Islet of Langerhans (tissue), 1 donor: ENCODE data around the gene TMEM229A.
"Not testable (repeated sequence)": the region's sequence is repeated elsewhere in the genome, so short reads cannot be mapped to it uniquely, and the experiment has no call there.

Experiments used
- FAIRE-seq: peaks from one replicate; lab custom pipeline; 2011; peaks lifted over from hg19 to GRCh38; lab: Jason Lieb, UNC

The TMEM229A gene

GRCh38 chr7:124032369-124033094, at the start of gene TMEM229A:
TMEM229A (minus strand) TSS chr7:124033067; CDS start chr7:124033003, 64 bp downstream.
- FAIRE-seq: no peak

GRCh38 chr7:124082234-124082633, 49.4 kb upstream of the TMEM229A start:
- not testable (repeated sequence) for FAIRE-seq

DNA sequence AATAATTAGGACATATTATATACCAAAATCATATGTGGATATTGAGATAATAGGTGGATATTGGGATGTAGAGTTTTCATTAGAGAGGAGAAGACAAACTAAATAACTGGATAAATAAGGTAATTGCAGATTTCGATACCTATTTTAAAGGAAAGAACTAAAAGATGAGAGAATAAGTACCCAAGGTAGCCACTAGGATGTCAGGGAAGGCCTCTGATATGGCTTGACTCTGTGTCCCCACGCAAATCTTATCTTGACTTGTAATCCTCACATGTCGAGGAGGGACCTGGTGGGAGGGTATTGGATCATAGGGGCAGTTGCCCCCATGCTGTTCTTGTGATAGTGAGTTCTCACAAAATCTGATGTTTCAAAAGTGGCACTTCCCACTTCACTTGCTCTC, 44.7 kb upstream of the TMEM229A start:
- FAIRE-seq: no peak

DNA sequence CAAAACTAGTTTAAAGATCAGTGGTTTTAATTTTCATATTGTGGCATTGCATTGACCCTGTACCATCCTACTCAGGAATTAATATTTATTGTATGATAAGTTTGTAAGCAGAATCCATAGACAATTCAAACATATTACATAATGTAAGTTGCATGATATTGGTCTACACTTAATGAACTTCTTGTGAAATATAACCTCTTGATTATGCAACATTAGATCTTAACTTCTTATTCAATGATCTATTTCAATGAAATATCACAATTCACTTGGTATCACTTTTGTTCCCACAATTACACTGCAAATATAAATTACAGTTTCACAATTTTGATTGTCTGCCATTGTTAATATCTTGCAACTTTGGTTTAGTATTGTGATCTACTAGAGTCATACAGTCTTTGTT, 44.0 kb upstream of the TMEM229A start:
- no peak for FAIRE-seq

- FAIRE-seq: no peak
Measured at GRCh38 chr7:124074007-124074406, 41.1 kb upstream of the TMEM229A start.

DNA sequence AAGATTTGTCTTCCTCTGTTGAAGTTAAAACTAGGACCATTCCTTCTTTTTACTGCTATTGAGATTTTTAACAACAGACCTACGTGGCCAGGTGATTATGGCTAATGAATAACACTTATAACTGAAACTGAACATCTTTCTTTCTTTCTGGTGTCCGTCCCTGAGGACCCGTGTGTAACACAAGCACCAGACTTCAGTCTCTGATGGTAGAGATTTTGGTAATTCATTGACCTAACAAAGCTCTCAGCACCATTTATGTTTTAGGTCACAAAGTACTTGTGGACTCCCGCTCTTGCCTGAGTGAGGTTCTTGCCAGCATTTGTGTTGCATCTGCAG, 40.4 kb upstream of the TMEM229A start:
- no peak for FAIRE-seq

DNA sequence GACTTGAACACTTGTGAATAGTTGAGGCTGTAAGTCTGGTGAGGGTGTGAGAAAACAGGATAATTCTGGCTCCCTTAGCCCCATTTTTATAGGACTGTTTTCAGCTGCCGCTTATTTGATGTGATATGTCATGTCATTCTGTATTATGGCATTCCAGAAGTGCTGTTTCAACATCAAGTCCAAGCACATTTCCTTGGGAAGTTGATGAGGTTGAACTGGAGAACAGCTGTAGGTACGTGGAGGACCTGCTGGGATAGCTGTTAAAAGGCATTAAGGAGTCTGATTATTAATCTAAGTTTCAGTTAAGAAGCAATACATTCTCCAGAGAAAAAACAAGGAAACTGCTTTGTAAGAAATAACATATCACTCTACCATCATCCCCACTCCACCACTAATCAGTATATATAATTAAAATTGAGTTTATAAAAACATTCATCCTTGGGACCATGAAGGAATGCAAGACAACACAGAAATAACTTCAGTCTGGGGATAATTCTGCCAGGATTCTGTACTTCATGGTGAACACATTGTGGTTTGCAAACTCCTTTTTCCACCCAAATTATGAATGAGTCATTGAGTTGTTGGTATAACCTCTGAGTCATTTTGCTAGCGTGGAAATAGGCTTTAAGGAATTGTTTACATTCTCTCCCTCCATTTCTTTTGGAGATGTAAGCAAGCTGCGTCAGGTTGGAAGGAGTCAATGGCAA, 39.9 kb upstream of the TMEM229A start:
- no peak for FAIRE-seq

GRCh38 chr7:124071843-124072242, 39.0 kb upstream of the TMEM229A start:
- no peak for FAIRE-seq

DNA sequence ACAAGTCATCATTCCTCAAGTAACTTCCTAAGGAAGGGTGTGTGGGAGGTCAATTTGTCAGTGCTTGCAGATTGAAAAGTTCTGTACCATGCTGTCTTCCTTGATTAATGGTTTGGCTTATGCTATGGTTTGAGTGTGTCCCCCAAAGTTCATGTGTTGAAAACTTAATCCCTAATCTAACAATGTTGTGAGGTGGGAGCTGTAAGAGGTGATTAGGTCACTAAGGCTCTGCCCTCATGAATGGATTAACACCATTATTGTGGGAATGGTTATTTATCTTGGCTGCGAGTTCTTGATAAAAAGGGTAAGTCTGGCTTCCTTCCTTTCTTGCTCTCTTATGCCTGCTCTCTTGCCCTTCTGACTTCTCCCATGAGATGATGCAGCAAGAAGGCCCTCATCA, 29.3 kb upstream of the TMEM229A start:
- no peak for FAIRE-seq

DNA sequence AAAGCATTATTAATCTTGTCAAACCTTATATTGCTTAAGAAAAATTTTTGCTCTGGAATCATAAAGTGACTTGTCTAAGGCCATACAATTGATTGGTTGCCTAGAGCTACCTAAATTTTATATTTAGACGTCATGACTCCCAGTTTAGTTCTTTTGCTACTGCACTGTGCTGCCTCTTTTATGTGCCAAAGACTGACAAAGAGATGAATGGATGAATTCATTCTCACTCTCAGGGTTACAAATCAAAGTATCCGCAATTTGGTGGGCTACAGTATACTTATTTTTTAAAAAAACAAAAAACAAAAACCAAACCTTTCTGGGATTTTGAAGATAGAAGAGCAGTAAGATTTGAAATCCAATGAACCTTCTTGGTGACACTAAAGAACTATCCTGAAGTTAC, 27.7 kb upstream of the TMEM229A start:
- FAIRE-seq: no peak

- no peak for FAIRE-seq
Measured at GRCh38 chr7:124059375-124059774, 26.5 kb upstream of the TMEM229A start.

DNA sequence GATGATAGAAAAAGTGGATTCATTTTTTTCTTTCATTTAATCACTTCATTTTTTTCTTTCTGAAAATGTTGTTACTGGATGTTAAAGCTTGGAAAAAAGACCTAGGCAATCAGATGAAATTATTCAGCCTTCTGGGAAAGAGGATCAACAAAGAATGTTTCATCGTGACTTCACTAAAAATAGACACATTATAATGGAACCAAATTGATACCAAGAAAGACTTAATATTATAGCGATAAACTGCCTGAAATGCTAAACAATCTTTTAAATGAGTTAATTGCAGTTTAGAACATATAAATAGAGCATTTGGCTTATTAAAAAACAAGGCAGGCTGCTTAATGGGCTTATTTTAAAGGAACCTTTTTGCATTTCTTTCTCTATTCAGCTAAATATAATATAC, 25.6 kb upstream of the TMEM229A start:
- no peak for FAIRE-seq

DNA sequence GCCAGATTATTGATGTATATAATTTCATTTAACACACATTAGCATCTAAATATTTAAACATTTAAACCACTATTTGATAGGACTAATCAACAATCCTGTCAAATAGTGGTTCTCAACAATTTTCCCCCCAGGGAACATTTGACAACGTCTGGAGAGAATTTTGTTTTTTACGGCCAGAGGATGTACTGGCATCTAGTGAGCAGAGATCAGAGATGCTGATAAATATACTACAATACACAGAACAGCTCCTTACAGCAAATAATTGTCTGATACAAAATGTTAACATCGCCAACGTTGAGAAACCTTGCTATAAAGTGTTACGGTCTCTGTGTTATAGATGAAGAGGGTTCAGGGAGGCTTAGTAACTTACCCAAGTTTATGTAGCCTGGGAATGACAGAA, 25.0 kb upstream of the TMEM229A start:
- FAIRE-seq: no peak

DNA sequence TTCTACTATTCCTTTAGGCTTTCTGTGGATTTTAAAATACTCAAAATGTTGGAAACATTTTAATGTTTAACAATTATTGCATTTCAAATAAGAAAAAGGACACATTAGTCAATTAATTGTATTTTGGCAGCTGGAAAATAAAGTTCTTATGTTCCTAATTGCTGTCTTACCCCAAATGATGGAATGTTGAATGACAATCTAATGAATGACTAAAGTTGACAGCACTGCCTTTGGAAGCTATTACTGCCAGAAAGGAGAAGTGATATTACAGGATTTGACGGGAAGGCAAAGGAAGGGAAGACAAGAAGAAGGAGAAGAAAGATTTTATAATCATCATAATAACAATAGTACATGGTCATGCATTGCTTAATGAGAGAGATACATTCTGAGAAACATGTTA, 23.4 kb upstream of the TMEM229A start:
- FAIRE-seq: no peak

DNA sequence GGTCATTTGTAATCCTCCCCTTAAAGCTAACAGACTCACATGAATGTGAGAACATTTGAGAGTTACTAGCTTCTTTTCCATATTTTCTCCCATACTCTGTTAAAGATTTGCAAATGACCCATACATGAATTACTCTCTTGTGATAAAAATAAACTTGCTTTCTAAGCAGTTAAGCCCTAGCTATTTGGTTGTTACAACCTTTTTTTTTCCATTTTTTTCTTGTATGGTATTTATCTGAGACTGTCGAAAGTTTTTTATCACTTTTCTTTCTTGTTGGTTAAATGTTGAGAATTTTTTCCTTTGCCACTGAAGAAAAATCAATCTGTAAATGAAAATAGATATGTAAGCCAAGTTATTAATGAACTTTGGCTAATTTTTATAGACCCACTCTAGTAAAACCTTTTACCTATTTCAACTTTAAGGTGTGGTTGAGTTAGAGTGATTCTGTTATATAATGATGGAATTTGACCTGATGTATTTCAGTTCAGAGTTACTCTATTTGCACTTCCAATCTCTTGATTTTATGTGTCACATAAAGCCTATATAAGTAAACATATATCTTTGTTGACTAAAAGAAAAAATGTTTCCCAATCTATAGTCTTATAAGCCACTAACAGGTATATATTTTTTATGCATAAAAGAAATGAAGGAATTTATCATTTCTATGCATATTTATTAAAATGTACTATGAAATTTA, 19.0 kb upstream of the TMEM229A start:
- no peak for FAIRE-seq

DNA sequence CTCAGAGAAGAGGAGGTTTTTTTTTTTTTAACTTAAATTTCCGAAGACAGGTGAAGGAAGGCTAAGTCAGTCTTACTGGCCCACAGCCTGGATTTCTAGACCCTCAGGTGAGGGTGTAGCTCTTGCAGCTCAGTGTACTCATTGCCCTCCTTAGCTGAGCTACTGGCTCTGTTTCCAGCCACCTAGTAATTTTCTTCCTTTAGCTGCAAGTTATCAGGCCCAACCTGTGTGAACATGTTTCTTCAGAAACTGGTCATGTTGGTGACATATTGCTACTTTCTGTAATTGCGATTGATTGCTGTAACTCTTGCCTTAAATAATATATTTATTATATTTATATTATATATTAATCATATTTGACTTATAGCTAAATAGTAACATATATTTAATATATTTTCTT, 10.0 kb upstream of the TMEM229A start:
- no peak for FAIRE-seq

DNA sequence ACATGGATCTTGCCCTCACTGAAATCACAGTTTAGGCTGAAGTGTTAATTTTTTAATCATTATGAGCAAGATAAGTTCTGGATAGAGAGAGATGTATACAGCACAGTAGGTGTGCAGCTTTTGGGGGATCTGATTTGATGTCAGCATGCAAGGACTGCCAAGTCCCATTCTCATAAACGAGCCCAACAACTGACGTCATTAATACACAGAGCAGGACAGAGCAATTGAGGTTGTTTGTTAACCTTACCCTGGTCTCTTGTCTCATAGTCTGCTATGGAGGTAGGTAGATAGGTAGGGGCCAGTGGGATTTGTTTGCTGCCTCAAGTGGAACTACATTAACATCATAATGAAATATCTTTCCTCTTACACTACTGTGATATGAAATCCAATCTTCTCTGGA, 8.6 kb upstream of the TMEM229A start:
- FAIRE-seq: no peak

DNA sequence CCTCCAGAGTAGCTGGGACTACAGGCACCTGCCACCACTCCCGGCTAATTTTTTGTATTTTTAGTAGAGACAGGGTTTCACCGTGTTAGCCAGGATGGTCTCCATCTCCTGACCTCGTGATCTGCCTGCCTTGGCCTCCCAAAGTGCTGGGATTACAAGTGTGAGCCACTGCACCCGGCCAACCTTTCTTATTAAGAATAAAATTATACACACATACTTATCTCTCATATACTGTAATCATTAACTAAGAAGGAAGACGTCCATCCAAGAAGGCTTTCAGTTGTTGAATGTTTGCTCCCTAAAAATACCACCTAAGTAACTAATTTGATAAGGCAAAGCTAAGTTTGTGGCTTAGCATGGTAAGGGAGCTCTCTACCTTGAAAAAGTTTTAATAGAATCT, 5.0 kb upstream of the TMEM229A start:
- not testable (repeated sequence) for FAIRE-seq

DNA sequence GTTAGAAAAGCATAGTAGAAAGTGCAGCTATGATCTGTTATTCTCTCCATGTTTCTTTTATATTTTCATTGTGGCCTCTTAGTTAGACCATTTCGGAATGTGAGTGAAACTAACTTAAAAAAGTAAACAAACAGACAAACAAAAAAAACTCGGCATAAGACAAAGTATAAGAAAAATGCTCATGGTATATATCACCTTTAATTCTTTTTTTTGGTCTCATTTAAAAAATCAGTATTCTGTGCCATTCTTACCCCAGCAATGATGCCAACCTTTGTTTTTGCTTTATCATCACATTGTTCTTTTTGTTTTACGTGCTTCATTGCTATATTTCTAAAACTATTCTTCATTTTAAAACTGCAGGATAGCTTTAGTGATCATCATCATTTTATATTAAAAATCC, 2.8 kb upstream of the TMEM229A start:
- FAIRE-seq: no peak

GRCh38 chr7:124034754-124035100, 1.9 kb upstream of the TMEM229A start:
- no peak for FAIRE-seq

DNA sequence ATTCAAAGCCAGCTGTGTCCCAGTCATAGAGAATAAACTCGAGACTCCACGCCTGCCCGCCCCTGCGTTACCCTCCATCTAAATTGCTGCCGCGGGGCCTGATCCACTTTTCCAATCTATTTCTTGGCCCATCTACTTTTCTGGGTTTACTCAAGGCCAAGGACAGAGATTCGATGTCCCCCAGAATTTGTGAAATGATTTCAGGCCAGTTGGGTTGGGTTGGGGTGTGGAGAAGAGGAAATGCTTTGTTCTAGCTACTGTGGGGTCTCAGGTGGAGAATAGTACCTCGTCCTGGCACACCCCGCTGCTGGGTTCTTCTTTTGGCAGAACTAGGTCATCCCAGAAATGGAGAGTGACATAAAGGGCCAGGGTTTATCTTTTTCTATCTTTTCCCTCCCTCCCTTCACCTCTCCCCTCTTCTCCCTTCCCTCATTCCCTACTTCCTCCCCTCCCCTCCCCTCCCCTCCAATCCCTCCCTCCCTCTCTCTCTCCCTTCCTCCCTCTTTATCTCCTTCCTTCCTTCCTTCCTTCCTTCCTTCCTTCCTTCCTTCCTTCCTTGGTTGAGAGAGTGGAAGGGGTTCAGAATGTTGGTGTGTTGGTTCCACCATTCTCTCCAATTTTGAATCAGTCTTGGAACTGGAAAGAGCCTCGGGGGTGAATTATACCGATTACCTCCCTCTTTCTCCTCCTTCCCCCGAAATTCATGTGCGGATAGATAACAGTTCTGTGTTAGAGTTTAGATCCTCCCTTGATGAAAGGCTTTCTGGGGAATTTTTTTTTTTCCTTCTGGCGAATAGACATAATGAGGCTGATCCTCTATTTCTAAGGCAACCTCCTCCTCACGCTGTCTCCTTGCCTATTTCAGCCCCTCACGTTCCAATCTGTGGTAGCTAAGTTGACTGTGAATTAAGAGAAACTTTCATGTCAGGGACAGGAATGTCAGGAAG, 1.2 kb upstream of the TMEM229A start:
- FAIRE-seq: no peak

GRCh38 chr7:124033095-124033806, 384 bp upstream of the TMEM229A start:
- FAIRE-seq: no peak
